ENCODE data around the gene IGSF3. TPM values are rescaled to one million over a fixed set of nuclear protein-coding genes. Genes with fewer than 3 reads are reported as not detected.

IGSF3 gene
- total and polyA plus RNA-seq, 2 of the 8 experiments (the other 6 are each of a cell fraction or from before 2014, with no cell fraction given), result 30.0 to 32.2 TPM

- no peak for TF ChIP-seq MAFK (IDR thresholded peaks at IDR 0.05; ENCODE audit: low read depth, low read length)
Measured at GRCh38 chr1:116573431-116574095, 94.0 kb downstream of the IGSF3 start (continued).

Measured in H1 (cell line).